ENCODE measurements around the gene CFAP97D2. TPM values are rescaled to one million over a fixed set of nuclear protein-coding genes. Genes with fewer than 3 reads are reported as not detected.
A peak's percentile ranks its signal among the peaks of the same experiment; 100 is the strongest.

Gene CFAP97D2
- total and polyA plus RNA-seq, 2 donors from 2014 or later: not detected

GRCh38 chr13:114152831-114153371, 26.2 kb upstream of the CFAP97D2 start:
- Histone ChIP-seq H3K36me3 (ENCODE audit: control insufficient read depth in 2 of 3, insufficient read depth in 3 of 3, low read length in 3 of 3) (no peaks in the 10 kb centered on the region), H3K9ac (ENCODE audit: low read length in 3 of 3) (no peak overlapping the region), H3K27me3 (ENCODE audit: control insufficient read depth, insufficient read depth, low read length) (no peaks in the 10 kb centered on the region), H3K9me3 (ENCODE audit: control insufficient read depth in 2 of 3, insufficient read depth in 1 of 3, low read length in 3 of 3) (no peaks in the 10 kb centered on the region), H3K4me1 (ENCODE audit: control insufficient read depth in 2 of 3, insufficient read depth in 2 of 3, low read depth in 1 of 3, low read length in 3 of 3) (no peaks in the 10 kb centered on the region), H3K27ac (ENCODE audit: low read depth in 2 of 2, low read length in 2 of 2) (no peak overlapping the region), H3K4me3 (ENCODE audit: low read length in 3 of 3) (no peak overlapping the region)
- FAIRE-seq: no peak
- no peak for TF ChIP-seq CTCF (IDR thresholded peaks at IDR 0.05; ENCODE audit: borderline replicate concordance, extremely low read depth, insufficient read depth)
- intact Hi-C loops (cut with DNase I): no loop called here
- DNase-seq: peak in 1 of 5 donors; percentile 67

- no peaks in the 10 kb centered on the region for H3K4me1 ChIP-seq (ENCODE audit: control insufficient read depth in 2 of 3, insufficient read depth in 2 of 3, low read depth in 1 of 3, low read length in 3 of 3)
- no peaks in the 10 kb centered on the region for H3K27me3 ChIP-seq (ENCODE audit: control insufficient read depth, insufficient read depth, low read length)
- no peak overlapping the region for H3K9ac ChIP-seq (ENCODE audit: low read length in 3 of 3)
- no peak for FAIRE-seq
- H3K9me3 ChIP-seq (ENCODE audit: control insufficient read depth in 2 of 3, insufficient read depth in 1 of 3, low read length in 3 of 3): no peaks in the 10 kb centered on the region
- intact Hi-C loops (cut with DNase I): no loop called here
- H3K4me3 ChIP-seq (ENCODE audit: low read length in 3 of 3): no peak overlapping the region
- no peak for DNase-seq
- TF ChIP-seq CTCF (IDR thresholded peaks at IDR 0.05; ENCODE audit: borderline replicate concordance, extremely low read depth, insufficient read depth): no peak
- no peak overlapping the region for H3K27ac ChIP-seq (ENCODE audit: low read depth in 2 of 2, low read length in 2 of 2)
- H3K36me3 ChIP-seq (ENCODE audit: control insufficient read depth in 2 of 3, insufficient read depth in 3 of 3, low read length in 3 of 3): no peaks in the 10 kb centered on the region
Observed at GRCh38 chr13:114153485-114154080, 25.5 kb upstream of the CFAP97D2 start.

GRCh38 chr13:114154476-114154875, 24.6 kb upstream of the CFAP97D2 start:
- DNase-seq: peak in 1 of 5 donors; percentile 51
- Histone ChIP-seq H3K27me3 (ENCODE audit: control insufficient read depth, insufficient read depth, low read length) (no peaks in the 10 kb centered on the region), H3K36me3 (ENCODE audit: control insufficient read depth in 2 of 3, insufficient read depth in 3 of 3, low read length in 3 of 3) (no peaks in the 10 kb centered on the region), H3K4me3 (ENCODE audit: low read length in 3 of 3) (no peak overlapping the region), H3K27ac (ENCODE audit: low read depth in 2 of 2, low read length in 2 of 2) (no peak overlapping the region), H3K9ac (ENCODE audit: low read length in 3 of 3) (no peak overlapping the region), H3K9me3 (ENCODE audit: control insufficient read depth in 2 of 3, insufficient read depth in 1 of 3, low read length in 3 of 3) (no peaks in the 10 kb centered on the region), H3K4me1 (ENCODE audit: control insufficient read depth in 2 of 3, insufficient read depth in 2 of 3, low read depth in 1 of 3, low read length in 3 of 3) (no peaks in the 10 kb centered on the region)
- FAIRE-seq: no peak
- TF ChIP-seq CTCF (IDR thresholded peaks at IDR 0.05; ENCODE audit: borderline replicate concordance, extremely low read depth, insufficient read depth): no peak
- intact Hi-C loops (cut with DNase I): no loop called here
